Erythroblast (primary cell): ENCODE results near the gene EFCAB14.
"Not testable (repeated sequence)": the region's sequence is repeated elsewhere in the genome, so short reads cannot be mapped to it uniquely, and the experiment has no call there.

Experiments used
- GATA1 ChIP-seq: IDR thresholded peaks from 2 replicates; pipeline ENCODE4 v1.6.1; 2011; ENCODE audit warnings: low read depth, mild to moderate bottlenecking, control low read depth, low read length, moderate library complexity
- POLR2A ChIP-seq: IDR thresholded peaks from 2 replicates; pipeline ENCODE4 v1.6.1; 2011; ENCODE audit warnings: mild to moderate bottlenecking, low read length

GRCh38 chr1:46720319-46720718 lies 1.4 kb upstream of the EFCAB14 start:
- not testable (repeated sequence) for TF ChIP-seq GATA1, POLR2A
